ENCODE data around the gene COG5.

DNA sequence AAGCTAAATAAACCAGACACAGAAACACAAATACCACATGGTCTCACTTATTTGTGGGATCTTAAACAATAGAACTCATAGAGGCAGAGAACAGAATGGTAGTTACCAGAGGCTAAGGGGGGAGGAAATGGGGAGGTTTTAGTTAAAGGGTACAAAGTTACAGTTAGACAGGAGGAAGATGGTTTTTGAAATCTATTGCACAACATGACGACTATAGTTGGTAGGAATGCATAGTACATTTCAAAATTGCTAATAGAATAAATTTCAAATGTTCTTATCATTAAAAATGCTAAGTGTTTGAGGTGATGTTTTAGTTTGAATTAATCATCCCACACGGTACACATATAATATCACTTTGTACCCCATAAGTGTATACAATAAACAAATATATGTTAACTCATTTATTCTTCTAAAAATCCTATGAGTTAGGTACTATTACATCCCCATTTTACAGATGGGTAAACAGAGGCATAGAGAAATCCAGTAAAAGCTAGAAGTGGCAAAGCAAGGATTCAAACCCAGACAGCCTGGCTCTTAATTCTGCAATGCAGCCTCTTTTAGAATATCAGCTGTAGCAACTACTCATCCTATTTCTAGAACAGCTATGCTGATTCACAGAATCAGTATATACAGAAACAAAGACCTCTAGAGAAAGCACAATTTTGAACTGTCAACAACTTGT lies 344.0 kb downstream of the COG5 start:
- TF ChIP-seq, protein P1, sequence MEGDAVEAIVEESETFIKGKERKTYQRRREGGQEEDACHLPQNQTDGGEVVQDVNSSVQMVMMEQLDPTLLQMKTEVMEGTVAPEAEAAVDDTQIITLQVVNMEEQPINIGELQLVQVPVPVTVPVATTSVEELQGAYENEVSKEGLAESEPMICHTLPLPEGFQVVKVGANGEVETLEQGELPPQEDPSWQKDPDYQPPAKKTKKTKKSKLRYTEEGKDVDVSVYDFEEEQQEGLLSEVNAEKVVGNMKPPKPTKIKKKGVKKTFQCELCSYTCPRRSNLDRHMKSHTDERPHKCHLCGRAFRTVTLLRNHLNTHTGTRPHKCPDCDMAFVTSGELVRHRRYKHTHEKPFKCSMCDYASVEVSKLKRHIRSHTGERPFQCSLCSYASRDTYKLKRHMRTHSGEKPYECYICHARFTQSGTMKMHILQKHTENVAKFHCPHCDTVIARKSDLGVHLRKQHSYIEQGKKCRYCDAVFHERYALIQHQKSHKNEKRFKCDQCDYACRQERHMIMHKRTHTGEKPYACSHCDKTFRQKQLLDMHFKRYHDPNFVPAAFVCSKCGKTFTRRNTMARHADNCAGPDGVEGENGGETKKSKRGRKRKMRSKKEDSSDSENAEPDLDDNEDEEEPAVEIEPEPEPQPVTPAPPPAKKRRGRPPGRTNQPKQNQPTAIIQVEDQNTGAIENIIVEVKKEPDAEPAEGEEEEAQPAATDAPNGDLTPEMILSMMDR (IDR thresholded peaks at IDR 0.05 in 2 of 3, conservative IDR thresholded peaks at IDR 0.05 in 1 of 3; ENCODE audit: control insufficient read depth in 2 of 3, extremely low read depth in 1 of 3, insufficient read depth in 1 of 3, low read depth in 3 of 3, low read length in 3 of 3) = no peak
- no peak for TF ChIP-seq NR2F1 (conservative IDR thresholded peaks at IDR 0.05)
- TF ChIP-seq POLR2A (IDR thresholded peaks at IDR 0.05; ENCODE audit: low read depth, low read length) = no peak
- TF ChIP-seq, protein P2, sequence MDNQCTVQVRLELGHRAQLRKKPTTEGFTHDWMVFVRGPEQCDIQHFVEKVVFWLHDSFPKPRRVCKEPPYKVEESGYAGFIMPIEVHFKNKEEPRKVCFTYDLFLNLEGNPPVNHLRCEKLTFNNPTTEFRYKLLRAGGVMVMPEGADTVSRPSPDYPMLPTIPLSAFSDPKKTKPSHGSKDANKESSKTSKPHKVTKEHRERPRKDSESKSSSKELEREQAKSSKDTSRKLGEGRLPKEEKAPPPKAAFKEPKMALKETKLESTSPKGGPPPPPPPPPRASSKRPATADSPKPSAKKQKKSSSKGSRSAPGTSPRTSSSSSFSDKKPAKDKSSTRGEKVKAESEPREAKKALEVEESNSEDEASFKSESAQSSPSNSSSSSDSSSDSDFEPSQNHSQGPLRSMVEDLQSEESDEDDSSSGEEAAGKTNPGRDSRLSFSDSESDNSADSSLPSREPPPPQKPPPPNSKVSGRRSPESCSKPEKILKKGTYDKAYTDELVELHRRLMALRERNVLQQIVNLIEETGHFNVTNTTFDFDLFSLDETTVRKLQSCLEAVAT (IDR thresholded peaks at IDR 0.05) = no peak
- TF ChIP-seq EED (IDR thresholded peaks at IDR 0.05; ENCODE audit: low read depth) = no peak
- no peak for TF ChIP-seq BHLHE40 (IDR thresholded peaks at IDR 0.05; ENCODE audit: borderline replicate concordance in 1 of 2, low read depth in 2 of 2, low read length in 1 of 2)
